Measurements from ENCODE around the gene SATB1.
A peak's percentile ranks its signal among the peaks of the same experiment; 100 is the strongest.
"Not testable (repeated sequence)": the region's sequence is repeated elsewhere in the genome, so short reads cannot be mapped to it uniquely, and the experiment has no call there.

Gene SATB1

DNA sequence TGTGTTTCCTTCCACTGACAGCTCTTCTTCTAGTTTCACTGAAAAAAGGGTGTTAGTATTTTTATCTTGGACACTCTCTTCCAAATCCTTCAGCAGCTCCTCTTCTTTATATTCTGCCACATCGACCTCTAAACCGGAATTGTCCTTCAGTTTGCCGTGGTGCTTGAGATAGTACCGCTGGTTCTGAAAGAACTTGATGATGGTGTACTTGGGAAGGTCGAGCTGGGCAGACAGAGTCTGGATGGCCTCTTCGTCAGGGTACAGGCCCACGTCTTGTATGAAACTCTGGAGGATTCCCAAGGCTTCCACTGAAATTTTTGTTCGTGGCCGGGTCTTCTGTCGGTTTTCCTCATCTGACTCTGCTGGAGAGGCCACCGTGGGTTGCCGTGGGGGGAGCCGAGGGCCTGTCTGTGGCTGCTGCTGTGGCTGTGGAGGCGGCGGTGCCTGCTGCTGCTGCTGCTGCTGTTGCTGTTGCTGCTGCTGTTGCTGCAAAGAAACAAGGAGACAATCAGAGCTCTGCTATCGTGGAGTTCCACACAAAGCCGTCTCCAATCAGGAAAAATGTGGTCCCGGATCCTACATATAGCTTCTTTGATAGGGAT, 75.8 kb downstream of the SATB1 start:
- DNase-seq: no peak

DNA sequence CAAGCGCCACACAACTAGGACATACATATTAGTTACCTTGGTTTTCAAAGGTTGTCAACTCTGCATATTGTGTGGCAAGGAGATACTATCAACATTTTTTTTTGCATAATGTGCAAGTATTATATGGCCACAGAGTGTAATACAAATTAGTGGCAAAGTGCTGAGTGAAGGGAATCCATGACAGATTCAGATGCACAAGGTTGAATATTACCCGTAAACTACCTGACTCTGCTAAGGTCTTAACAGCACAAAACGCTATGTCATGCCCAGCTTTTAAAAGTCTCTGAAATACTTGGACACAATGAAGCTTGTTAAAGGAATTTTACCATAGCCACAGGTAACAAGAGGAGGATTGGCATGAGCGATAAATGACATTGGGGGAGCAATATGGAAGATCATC, 79.0 kb downstream of the SATB1 start:
- no peak for DNase-seq

DNA sequence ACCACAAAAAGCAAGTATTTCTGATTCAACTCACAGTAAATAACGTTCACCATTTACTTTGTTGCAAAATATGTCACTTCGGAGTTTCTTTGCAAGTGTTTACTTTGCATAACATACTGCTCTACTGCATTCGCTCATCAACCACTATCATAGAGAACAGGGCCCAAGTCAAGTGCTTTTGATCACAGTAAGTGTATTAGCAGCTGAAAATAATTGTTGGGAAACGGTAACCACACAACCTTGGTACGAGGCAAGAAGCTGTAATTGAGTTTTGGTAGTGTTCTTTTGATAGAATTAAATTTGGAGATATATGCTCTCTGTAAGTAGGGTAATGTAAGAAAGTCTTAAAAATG, 80.1 kb downstream of the SATB1 start:
- DNase-seq: peak; percentile 32

DNA sequence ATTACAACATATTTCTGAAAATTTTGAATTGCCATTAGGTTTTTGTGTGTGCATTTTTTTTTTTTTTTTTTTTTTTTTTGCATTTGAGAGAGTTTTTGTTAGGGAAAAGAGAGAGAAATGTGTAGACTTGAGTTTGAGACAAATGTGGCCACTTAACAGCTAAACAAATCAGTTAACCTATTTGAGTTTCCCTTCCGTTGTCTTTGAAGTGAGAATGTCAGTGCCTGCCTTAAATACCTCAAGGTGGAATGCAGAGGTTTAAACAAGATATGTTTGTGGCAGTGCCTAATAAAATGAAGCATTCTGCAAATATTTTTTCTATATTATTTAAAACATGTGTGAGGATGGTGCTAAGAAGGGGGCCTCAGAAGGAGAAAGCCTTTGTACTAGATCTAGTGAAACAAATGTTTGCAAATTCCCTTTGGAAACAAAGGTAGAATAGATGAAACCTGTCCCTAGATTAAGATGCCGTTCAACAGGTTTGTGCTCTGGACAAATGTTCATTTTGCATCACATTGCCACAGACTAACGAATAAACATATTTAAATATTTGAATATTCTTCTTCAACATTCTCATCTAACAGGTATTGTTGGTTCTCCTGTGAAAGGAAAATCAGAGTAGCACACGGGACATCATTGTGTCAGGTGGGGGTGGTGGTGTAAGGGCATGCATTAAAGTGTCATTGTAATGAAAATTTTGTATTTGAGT, 80.7 kb downstream of the SATB1 start:
- no peak for DNase-seq

DNA sequence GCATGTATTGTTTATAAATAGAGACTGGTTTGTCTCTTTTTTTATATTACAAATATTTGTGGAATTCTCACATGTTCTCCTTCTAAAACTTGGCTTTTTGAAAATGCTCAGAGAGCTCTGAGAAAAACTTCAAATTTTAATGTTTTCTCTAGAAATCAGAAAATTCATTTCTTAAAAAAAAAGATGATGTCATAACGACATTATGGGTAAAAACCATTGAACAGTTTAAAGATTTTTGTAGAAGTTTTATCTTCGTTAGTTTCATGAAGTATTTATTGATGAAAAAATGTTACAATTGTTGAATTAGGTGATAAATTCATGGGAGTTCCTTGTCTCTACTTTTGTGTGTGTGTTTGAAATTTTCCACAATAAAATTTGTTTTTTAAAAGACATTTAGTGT, 81.3 kb downstream of the SATB1 start:
- DNase-seq: no peak

DNA sequence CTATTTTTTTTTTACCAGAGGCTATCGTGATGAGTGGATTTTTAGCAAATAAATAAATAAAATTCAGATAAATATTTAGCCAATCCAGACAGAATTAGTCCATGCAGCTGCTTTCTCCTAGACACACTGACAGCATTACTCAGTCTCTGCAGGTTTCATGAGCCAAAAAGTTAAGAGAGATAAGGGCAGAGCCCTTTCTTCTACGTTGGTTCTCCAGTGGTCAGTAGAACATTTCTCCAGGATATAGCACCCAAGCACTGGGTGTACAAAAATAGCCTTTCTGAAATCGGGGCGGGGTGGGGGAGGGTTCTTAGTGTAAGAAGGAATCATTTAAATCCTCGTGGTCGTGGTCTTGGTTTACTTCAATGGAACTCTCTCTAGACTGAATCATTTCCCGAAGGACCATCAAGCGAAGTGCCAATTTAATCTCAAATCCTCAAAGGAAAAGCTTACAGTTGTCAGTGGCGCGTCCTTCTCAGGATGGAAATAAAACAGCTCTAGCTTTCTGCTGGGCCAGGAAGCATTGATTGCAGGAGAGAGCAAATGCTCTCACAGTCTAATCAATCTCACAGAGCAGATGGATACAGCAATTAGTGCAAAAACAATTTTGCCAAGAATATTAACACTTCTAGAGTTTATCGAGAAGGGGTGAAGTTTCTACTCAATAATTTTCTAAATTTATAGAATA, 86.2 kb downstream of the SATB1 start:
- no peak for DNase-seq

DNA sequence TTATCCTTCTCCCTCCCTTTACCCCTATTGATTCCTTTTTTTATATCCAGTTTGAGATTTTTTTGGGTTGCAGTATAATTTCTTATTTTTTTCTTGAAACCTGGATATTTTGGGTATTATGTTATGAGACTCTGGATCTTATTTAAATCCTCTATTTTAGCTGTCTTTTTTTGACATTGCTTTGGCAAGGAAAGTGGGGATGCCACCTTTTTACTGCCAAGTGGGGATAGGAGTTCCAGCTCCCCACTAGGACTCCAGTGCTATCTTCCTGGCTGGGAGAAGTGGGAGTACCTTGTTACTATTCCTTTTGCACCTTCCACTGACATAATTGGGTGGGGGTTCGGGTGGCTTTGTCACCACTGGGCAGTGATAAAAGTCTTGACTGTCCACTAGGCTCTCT, 87.9 kb downstream of the SATB1 start:
- no peak for DNase-seq

DNA sequence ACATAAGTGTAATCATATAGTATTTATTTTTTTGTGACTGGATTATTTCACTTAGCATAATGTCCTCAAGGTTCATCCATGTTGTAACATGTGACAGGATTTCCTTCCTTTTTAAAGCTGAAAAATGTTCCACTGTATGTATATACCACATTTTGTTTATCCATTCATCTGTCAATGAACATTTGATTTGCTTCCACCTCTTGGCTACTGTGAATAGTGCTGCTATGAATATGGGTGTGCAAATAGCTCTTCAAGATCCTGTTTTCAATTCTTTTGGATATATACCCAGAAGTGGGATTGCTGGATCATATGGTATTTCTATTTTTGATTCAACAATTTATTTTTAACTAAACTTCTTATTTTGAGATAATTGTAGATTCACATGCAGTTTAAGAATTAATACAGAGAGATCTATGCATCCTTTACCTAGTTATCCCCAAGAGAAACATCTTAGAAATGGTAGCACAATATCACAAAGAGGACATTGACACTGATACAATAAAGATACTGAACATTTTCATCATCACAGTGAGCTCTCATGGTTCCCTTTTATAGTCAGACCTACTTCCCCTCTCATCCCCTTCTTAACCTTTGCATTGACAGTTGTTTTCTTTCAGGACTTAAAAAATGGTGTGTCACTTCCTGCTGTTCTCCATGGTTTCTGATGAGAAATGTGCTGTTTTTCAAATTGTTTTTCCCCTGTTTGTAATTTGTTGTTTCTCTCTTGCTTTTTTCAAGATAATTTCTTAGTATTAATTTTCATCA, 90.1 kb downstream of the SATB1 start:
- no peak for DNase-seq

DNA sequence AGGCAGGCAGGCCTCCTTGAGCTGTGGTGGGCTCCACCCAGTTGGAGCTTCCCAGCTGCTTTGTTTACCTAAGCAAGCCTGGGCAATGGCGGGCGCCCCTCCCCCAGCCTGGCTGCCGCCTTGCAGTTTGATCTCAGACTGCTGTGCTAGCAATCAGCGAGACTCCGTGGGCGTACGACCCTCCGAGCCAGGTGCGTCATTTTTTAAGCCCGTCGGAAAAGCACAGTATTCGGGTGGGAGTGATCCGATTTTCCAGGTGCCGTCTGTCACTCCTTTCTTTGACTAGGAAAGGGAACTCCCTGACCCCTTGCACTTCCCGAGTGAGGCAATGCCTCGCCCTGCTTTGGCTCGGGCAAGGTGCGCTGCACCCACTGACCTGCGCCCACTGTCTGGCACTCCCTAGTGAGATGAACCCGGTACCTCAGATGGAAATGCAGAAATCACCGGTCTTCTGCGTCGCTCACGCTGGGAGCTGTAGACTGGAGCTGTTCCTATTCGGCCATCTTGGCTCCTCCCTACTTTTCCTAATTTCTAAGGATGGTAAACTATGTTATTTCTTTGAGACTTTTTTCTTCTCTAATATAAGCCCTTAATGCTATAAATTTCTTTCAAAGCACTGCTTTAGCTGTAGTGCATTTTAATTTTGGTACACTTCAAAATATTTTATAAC, 94.2 kb downstream of the SATB1 start:
- DNase-seq: not testable (repeated sequence)

DNA sequence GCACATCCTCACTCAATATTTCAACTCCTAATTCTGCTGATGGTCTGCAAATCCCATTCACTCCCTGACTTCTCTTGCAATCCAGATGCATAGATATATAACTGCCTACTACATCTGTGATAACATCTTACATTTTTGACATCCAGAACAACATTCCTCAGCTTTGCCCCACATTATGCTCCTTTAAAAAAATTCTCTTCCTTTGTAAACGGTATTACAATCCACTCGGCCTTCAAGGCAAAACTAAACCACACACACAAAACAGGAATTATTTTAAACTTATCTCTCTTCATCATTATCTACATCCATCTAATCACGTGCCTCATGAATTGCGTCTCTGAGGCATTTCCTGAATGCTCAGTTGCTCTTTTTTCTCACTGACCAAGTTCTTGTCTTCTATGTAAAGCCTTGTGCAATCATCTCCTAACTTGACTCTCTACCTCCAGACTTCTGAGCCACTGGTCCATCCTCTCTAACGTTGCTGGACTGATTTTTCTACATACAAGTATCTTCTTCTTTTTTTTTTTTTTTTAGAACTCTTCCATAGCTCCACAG, 117.0 kb downstream of the SATB1 start:
- DNase-seq: no peak

DNA sequence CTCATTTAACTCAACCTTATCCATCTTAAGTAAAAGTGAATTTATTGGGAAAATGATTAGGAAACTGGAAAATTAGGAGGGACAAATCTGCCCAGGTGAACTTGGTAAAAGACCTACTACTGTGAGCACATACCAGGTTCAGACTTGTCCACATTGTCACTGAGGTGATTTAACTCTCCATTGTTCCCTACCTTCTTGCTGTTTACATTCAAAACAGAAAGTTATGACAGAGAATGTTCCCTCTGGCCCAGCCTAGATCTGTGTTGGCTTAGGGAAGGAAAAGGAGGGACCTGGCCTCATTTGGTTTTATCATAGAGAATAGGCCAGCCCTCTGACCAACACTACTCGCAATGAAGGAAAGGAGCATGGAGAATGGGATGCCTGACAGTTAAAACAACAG, 117.6 kb downstream of the SATB1 start:
- DNase-seq: no peak

DNA sequence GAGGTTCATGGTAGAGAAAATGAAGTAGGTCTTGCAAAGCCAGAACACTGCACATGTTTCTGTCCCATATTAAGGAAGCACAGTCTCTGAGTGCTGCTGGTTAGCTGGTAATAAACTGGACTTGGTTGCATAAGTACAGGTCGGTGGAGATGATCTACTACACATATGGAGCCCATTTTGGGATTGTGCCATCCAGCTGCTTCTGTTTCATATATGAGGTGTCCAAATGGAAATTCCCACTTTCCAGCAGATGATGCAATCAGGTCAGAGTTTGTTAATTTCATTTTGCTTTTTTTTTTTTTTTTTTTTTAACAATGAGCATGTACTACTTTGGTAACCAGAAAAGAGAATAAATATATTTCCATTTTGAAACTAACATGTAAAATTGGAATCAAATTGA, 122.6 kb downstream of the SATB1 start:
- no peak for DNase-seq

DNA sequence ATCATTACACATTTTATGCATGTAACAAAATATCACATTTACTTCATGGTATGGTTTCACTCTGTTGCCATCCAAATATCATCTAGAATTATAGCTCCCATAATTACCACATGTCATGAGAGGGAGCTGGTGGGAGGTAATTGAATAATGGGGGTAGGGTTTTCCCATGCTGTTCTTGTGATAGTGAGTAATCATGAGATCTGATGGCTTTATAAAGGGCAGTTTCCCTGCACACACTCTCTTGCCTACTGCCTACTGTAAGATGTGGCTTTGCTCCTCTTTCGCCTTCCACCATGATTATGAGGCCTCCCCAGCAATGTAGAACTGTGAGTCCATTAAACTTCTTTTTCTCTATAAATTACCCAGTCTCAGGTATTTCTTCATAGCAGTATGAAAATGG, 123.4 kb downstream of the SATB1 start:
- DNase-seq: no peak

DNA sequence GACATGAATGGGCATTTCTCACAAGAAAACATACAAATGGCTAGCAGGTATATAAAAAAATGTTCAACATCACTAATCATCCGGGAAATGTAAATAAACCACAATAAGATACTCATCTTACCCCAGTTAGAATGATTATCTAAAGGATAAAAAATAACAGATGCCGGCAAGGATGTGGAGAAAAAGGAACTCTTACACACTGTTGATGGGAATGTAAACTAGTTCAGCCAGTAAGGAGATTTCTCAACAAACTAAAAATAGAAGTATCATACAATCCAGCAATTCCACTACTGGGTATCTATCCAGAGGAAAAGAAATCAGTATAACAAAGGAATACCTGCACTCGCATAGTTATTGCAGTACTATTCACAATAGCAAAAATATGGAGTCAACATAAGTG, 124.2 kb downstream of the SATB1 start:
- DNase-seq: no peak

DNA sequence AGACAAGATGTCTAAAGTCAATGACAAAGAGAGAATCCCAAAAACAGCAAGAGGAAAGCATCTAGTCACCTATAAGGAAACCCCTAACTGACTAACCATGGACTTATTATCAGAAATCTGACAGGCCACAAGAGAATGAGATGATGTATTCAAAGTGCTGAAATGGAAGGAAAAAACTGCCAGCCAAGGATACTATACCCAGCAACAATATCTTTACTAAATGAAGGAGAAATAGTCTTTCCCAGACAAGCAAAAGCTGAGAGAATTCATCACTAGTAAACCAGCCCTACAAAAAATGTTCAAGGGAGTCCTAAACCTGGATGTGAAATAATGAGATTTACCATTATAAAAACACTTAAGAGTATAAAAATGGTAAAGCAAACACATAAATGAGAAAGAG, 128.0 kb downstream of the SATB1 start:
- no peak for DNase-seq
